ENCODE data around the gene HACD1.

DNA sequence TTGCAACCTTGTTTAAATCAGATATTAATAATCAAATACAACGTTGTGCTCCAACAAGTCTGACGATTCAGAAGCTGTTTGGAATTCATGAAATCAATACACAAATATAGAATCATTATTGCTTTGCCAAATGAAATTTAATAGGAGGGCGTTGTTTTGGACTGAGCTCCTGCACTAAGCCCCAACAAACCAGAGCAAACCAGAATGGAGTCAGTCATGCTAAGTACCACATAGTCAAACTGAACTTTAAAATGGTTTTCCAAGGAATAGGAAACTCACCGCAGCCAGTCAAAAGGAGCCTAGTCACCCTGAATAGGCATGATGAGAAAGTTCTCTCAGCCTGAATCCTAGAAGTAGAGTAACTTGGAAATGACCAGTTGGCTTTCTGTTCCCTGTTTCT lies 53.7 kb downstream of the HACD1 start:
- TF ChIP-seq, protein P1, sequence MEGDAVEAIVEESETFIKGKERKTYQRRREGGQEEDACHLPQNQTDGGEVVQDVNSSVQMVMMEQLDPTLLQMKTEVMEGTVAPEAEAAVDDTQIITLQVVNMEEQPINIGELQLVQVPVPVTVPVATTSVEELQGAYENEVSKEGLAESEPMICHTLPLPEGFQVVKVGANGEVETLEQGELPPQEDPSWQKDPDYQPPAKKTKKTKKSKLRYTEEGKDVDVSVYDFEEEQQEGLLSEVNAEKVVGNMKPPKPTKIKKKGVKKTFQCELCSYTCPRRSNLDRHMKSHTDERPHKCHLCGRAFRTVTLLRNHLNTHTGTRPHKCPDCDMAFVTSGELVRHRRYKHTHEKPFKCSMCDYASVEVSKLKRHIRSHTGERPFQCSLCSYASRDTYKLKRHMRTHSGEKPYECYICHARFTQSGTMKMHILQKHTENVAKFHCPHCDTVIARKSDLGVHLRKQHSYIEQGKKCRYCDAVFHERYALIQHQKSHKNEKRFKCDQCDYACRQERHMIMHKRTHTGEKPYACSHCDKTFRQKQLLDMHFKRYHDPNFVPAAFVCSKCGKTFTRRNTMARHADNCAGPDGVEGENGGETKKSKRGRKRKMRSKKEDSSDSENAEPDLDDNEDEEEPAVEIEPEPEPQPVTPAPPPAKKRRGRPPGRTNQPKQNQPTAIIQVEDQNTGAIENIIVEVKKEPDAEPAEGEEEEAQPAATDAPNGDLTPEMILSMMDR (IDR thresholded peaks at IDR 0.05): no peak
- TF ChIP-seq EZH2 (IDR thresholded peaks at IDR 0.05) (no peak), EZH2phosphoT487 (IDR thresholded peaks at IDR 0.05) (no peak)
